A549 treated with CORT108297 at 1 μM for 4 hours (cell line): ENCODE results near the gene GALNT17. TPM values are rescaled to one million over a fixed set of nuclear protein-coding genes. Genes with fewer than 3 reads are reported as not detected.

ENCODE experiments used
- total RNA-seq: library from RNA; stranded (reverse); fragments of 200-300 nt; extraction: Qiagen RNA extraction; gene quantifications from 5 replicates; pipeline ENCODE4 v1.2.3, GENCODE V29; 2022

The GALNT17 gene
- not detected in 5 replicates for total RNA-seq

GRCh38 chr7:71132127-71132376, at the start of gene GALNT17:
Gene GALNT17 (plus strand): TSS chr7:71132144.

